ENCODE data around the gene ALLC.
A peak's percentile ranks its signal among the peaks of the same experiment; 100 is the strongest.
"Not testable (repeated sequence)": the region's sequence is repeated elsewhere in the genome, so short reads cannot be mapped to it uniquely, and the experiment has no call there.

Gene ALLC

GRCh38 chr2:3650140-3650920, 7.7 kb upstream of the ALLC start:
- DNase-seq = no peak
- in situ Hi-C loops (cut with MboI; ENCODE audit: low pct_unique_long_range_greater_than_20kb, low sequenced_read_pairs) = no loop called here

GRCh38 chr2:3651691-3652648, 6.0 kb upstream of the ALLC start:
- in situ Hi-C loops (cut with MboI; ENCODE audit: low pct_unique_long_range_greater_than_20kb, low sequenced_read_pairs) = no loop called here
- DNase-seq = peak; percentile 17

- in situ Hi-C loops (cut with MboI; ENCODE audit: low pct_unique_long_range_greater_than_20kb, low sequenced_read_pairs) = no loop called here
- no peak for DNase-seq
These were observed 4.9 kb upstream of the ALLC start for GRCh38 chr2:3652896-3653625.

GRCh38 chr2:3654011-3654410, 4.0 kb upstream of the ALLC start:
- DNase-seq = no peak
- in situ Hi-C loops (cut with MboI; ENCODE audit: low pct_unique_long_range_greater_than_20kb, low sequenced_read_pairs) = no loop called here

- no peak for DNase-seq
- in situ Hi-C loops (cut with MboI; ENCODE audit: low pct_unique_long_range_greater_than_20kb, low sequenced_read_pairs) = no loop called here
These were observed 3.3 kb upstream of the ALLC start for GRCh38 chr2:3654531-3655225.

- in situ Hi-C loops (cut with MboI; ENCODE audit: low pct_unique_long_range_greater_than_20kb, low sequenced_read_pairs) = no loop called here
- DNase-seq = no peak
These were observed 1.9 kb upstream of the ALLC start for GRCh38 chr2:3655871-3656761.

GRCh38 chr2:3656762-3657721, 958 bp upstream of the ALLC start:
- no peak for DNase-seq
- in situ Hi-C loops (cut with MboI; ENCODE audit: low pct_unique_long_range_greater_than_20kb, low sequenced_read_pairs) = no loop called here

GRCh38 chr2:3659447-3660432, 1.7 kb downstream of the ALLC start:
- in situ Hi-C loops (cut with MboI; ENCODE audit: low pct_unique_long_range_greater_than_20kb, low sequenced_read_pairs) = no loop called here
- peak; percentile 50 for DNase-seq

- DNase-seq; in situ Hi-C loops (cut with MboI; ENCODE audit: low pct_unique_long_range_greater_than_20kb, low sequenced_read_pairs): not testable (repeated sequence)
These were observed 2.6 kb downstream of the ALLC start for GRCh38 chr2:3660640-3661039.

- in situ Hi-C loops (cut with MboI; ENCODE audit: low pct_unique_long_range_greater_than_20kb, low sequenced_read_pairs) = no loop called here
- DNase-seq = no peak
These were observed 3.2 kb downstream of the ALLC start for GRCh38 chr2:3661149-3661660.

- in situ Hi-C loops (cut with MboI; ENCODE audit: low pct_unique_long_range_greater_than_20kb, low sequenced_read_pairs) = no loop called here
These were observed 4.2 kb downstream of the ALLC start for GRCh38 chr2:3662239-3662638.

GRCh38 chr2:3664118-3664517, 6.1 kb downstream of the ALLC start:
- DNase-seq = no peak
- in situ Hi-C loops (cut with MboI; ENCODE audit: low pct_unique_long_range_greater_than_20kb, low sequenced_read_pairs) = no loop called here

More at GRCh38 chr2:3662239-3662638, 4.2 kb downstream of the ALLC start:
- DNase-seq = peak; percentile 37

- in situ Hi-C loops (cut with MboI; ENCODE audit: low pct_unique_long_range_greater_than_20kb, low sequenced_read_pairs) = no loop called here
- DNase-seq = no peak
These were observed 6.9 kb downstream of the ALLC start for GRCh38 chr2:3664925-3665324.

GRCh38 chr2:3665886-3666612, 8.0 kb downstream of the ALLC start:
- in situ Hi-C loops (cut with MboI; ENCODE audit: low pct_unique_long_range_greater_than_20kb, low sequenced_read_pairs) = no loop called here
- no peak for DNase-seq

- no peak for DNase-seq
- in situ Hi-C loops (cut with MboI; ENCODE audit: low pct_unique_long_range_greater_than_20kb, low sequenced_read_pairs) = no loop called here
These were observed 8.6 kb downstream of the ALLC start for GRCh38 chr2:3666613-3666975.

All from KBM-7 (cell line).